Loucy (cell line): Measurements from ENCODE around the gene ATAT1.

Experiments used
- H2AFZ ChIP-seq: fragments of 200-600 bp; sonication (generic); 2 replicates; pipeline ENCODE4 v1.6.0; 2016; ENCODE audit warnings: antibody characterized with exemption, mild to moderate bottlenecking, low read length, moderate library complexity
- H3F3A ChIP-seq: fragments of 200-600 bp; 2 replicates; pipeline ENCODE4 v1.6.0; 2016; ENCODE audit warnings: antibody characterized with exemption, low read depth, mild to moderate bottlenecking
- H3K27me3 ChIP-seq: fragments of 200-600 bp; sonication (generic); 2 replicates; pipeline ENCODE4 v1.6.1; 2014; ENCODE audit warnings: low read length, mild to moderate bottlenecking; ENCODE audit not compliant: insufficient read depth, poor library complexity, severe bottlenecking
- H3K36me3 ChIP-seq: fragments of 200-600 bp; sonication (generic); 2 replicates; pipeline ENCODE4 v1.6.1; 2016; ENCODE audit warnings: low read length; ENCODE audit not compliant: insufficient read depth
- H3K4me1 ChIP-seq: fragments of 200-600 bp; sonication (generic); 2 replicates; pipeline ENCODE4 v1.5.1; 2014; ENCODE audit warnings: low read length, mild to moderate bottlenecking; ENCODE audit not compliant: insufficient read depth, poor library complexity, severe bottlenecking
- H3K4me2 ChIP-seq: fragments of 200-600 bp; sonication (generic); 2 replicates; pipeline ENCODE4 v1.6.0; 2014; ENCODE audit warnings: antibody characterized with exemption, low read length, low read depth, mild to moderate bottlenecking; ENCODE audit not compliant: poor library complexity, severe bottlenecking
- H3K4me3 ChIP-seq: fragments of 200-600 bp; sonication (generic); 2 replicates; pipeline ENCODE4 v1.5.1; 2014; ENCODE audit warnings: low read length, mild to moderate bottlenecking, mixed read lengths; ENCODE audit not compliant: poor library complexity, severe bottlenecking
- H3K79me2 ChIP-seq: fragments of 200-600 bp; sonication (generic); 2 replicates; pipeline ENCODE4 v1.6.1; 2014; ENCODE audit warnings: low read length; ENCODE audit not compliant: insufficient read depth
- H3K9ac ChIP-seq: fragments of 200-600 bp; sonication (generic); 2 replicates; pipeline ENCODE4 v1.6.0; 2014; ENCODE audit warnings: mild to moderate bottlenecking, low read depth, low read length, moderate library complexity; ENCODE audit not compliant: poor library complexity, severe bottlenecking
- H3K9me2 ChIP-seq: fragments of 200-600 bp; sonication (generic); replicated peaks from 2 replicates; pipeline ENCODE4 v1.6.1; 2016; ENCODE audit warnings: low read depth, low read length, mixed read lengths
- H3K9me3 ChIP-seq: fragments of 200-600 bp; sonication (generic); 2 replicates; pipeline ENCODE4 v1.6.1; 2014; ENCODE audit warnings: mild to moderate bottlenecking, antibody characterized with exemption, low read length, low read depth; ENCODE audit not compliant: insufficient read depth
- H4K20me1 ChIP-seq: fragments of 200-600 bp; sonication (generic); 2 replicates; pipeline ENCODE4 v1.6.0; 2014; ENCODE audit warnings: antibody characterized with exemption, low read length, mild to moderate bottlenecking; ENCODE audit not compliant: insufficient read depth, poor library complexity, severe bottlenecking
- CTCF ChIP-seq: fragments of 200-600 bp; sonication (generic); conservative IDR thresholded peaks from 2 replicates; pipeline ENCODE4 v1.5.1; 2014; ENCODE audit warnings: mild to moderate bottlenecking, antibody characterized with exemption, low read length
- EZH2phosphoT487 ChIP-seq: fragments of 200-600 bp; IDR thresholded peaks from 2 replicates; pipeline ENCODE4 v1.6.1; 2018; ENCODE audit warnings: antibody characterized with exemption, mild to moderate bottlenecking, moderate library complexity, borderline replicate concordance

The ATAT1 gene

GRCh38 chr6:30626484-30627366 is at the start of gene ATAT1:
Gene ATAT1 (plus strand): TSS chr6:30626874.
- no peaks in the 10 kb centered on the region for H3K27me3 ChIP-seq
- H3K79me2 ChIP-seq, result peaks cover 22% of the 10 kb centered on the region; the same call in 1 of the 2 replicates
- peaks cover 23% of the 10 kb centered on the region; the same call in 1 of the 2 replicates for H3K36me3 ChIP-seq
- peaks cover 10% of the 10 kb centered on the region for H3K4me1 ChIP-seq
- H3K4me2 ChIP-seq, result peak within 1 kb of the TSS; percentile 98
- no peaks in the 10 kb centered on the region for H3K9me2 ChIP-seq
- H3K4me3 ChIP-seq, result peak within 1 kb of the TSS; percentile 93
- H3K9me3 ChIP-seq, result no peaks in the 10 kb centered on the region
- no peaks in the 10 kb centered on the region for H4K20me1 ChIP-seq
- no peaks in the 10 kb centered on the region for H3F3A ChIP-seq
- H2AFZ ChIP-seq, result peak within 1 kb of the TSS; percentile 84
- TF ChIP-seq CTCF, result peak; percentile 59
- no peak for TF ChIP-seq EZH2phosphoT487
- peak within 1 kb of the TSS; percentile 92 for H3K9ac ChIP-seq

- TF ChIP-seq EZH2phosphoT487, result no peak
- no peak for TF ChIP-seq CTCF
- Histone ChIP-seq H3K4me3 (no peak overlapping the region), H4K20me1 (peaks cover 45% of the 10 kb centered on the region), H3K27me3 (no peaks in the 10 kb centered on the region), H2AFZ (no peak overlapping the region), H3K9me2 (no peaks in the 10 kb centered on the region), H3K9ac (no peak overlapping the region), H3K4me1 (peaks cover 24% of the 10 kb centered on the region), H3K79me2 (peaks cover 46% of the 10 kb centered on the region), H3K4me2 (no peak overlapping the region), H3K9me3 (no peaks in the 10 kb centered on the region), H3F3A (no peaks in the 10 kb centered on the region), H3K36me3 (peaks cover 59% of the 10 kb centered on the region; the same call in 1 of the 2 replicates)
Observed at GRCh38 chr6:30578051-30578450, 48.6 kb upstream of the ATAT1 start.

GRCh38 chr6:30583921-30584320 is 42.8 kb upstream of the ATAT1 start:
- TF ChIP-seq CTCF (no peak), EZH2phosphoT487 (no peak)
- Histone ChIP-seq H3K27me3 (no peaks in the 10 kb centered on the region), H3F3A (no peaks in the 10 kb centered on the region), H3K36me3 (peaks cover 87% of the 10 kb centered on the region; the same call in 1 of the 2 replicates), H3K4me1 (no peaks in the 10 kb centered on the region), H3K9me3 (no peaks in the 10 kb centered on the region), H3K4me3 (no peak overlapping the region), H3K79me2 (no peaks in the 10 kb centered on the region), H3K9ac (no peak overlapping the region), H3K4me2 (no peak overlapping the region), H3K9me2 (no peaks in the 10 kb centered on the region), H4K20me1 (no peaks in the 10 kb centered on the region), H2AFZ (no peak overlapping the region)
